Activated CD8-positive, alpha-beta memory T cell treated with anti-CD3 and anti-CD28 coated beads, Interleukin-2, amount 50 U/mL, for 4 hours (primary cell): ENCODE data around the gene KANK4.
"Not testable (repeated sequence)": the region's sequence is repeated elsewhere in the genome, so short reads cannot be mapped to it uniquely, and the experiment has no call there.

ENCODE experiments used
- DNase-seq: peaks from one replicate; pipeline ENCODE4 v3.0.0-alpha.2; 2020

KANK4 gene

DNA sequence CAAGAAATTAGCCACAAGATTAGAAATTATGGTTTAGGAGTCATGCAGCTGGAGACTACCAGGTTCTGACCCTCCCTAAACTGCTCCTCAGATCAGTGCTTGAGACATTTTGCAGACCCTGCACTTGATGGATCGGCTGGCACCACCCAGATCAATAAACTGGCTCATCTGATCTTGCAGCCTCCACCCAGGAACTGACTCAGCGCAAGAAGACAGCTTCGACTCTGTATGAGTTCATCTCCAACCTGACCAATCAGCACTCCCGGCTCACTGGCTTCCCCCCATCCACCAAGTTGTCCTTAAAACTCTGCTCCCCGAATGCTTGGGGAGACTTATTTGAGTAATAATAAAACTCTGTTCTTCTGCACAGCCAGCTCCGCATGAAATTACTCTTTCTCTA lies 84.5 kb downstream of the KANK4 start:
- no peak for DNase-seq

GRCh38 chr1:62233926-62234450 lies 85.2 kb downstream of the KANK4 start:
- no peak for DNase-seq

DNA sequence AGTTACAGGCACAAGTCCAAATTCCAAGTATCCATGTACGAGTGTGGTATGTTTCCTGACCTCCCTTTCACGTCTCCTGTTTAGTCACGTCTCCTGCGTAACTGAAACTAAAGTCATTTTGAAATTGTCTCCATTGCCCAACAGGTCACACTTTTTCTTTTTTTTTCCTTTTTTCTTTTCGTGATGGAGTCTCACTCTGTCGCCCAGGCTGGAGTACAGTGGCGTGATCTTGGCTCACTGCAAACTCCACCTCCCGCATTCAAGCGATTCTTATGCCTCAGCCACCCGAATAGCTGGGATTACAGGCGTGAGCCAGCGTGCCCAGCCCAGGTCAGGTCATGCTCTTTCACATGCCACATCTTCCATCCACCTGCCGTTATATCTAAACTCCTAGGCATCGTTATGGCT lies 86.4 kb downstream of the KANK4 start:
- DNase-seq: no peak

DNA sequence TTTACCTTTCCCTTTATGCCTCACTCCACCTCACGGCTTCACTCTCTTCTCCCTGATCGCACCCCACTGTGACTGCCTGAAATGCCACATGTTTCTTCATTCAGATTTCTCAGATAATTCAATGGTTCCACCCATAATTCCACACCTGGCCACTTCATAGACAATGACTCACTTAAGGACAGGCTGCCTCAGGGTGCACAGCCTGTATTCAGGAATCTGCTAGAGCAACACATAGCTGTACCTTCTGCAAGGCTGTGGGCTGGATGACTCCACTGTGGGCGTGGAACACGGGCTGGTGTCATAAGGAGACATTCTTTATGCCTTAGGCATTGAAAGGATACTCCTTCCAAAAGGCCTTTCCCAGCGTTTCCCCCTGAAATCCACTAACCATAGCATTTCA lies 88.5 kb downstream of the KANK4 start:
- no peak for DNase-seq

GRCh38 chr1:62229932-62230331 lies 89.3 kb downstream of the KANK4 start:
- no peak for DNase-seq

- no peak for DNase-seq
Observed at GRCh38 chr1:62229468-62229867, 89.8 kb downstream of the KANK4 start.

GRCh38 chr1:62228883-62229187 lies 90.4 kb downstream of the KANK4 start:
- DNase-seq: no peak

DNA sequence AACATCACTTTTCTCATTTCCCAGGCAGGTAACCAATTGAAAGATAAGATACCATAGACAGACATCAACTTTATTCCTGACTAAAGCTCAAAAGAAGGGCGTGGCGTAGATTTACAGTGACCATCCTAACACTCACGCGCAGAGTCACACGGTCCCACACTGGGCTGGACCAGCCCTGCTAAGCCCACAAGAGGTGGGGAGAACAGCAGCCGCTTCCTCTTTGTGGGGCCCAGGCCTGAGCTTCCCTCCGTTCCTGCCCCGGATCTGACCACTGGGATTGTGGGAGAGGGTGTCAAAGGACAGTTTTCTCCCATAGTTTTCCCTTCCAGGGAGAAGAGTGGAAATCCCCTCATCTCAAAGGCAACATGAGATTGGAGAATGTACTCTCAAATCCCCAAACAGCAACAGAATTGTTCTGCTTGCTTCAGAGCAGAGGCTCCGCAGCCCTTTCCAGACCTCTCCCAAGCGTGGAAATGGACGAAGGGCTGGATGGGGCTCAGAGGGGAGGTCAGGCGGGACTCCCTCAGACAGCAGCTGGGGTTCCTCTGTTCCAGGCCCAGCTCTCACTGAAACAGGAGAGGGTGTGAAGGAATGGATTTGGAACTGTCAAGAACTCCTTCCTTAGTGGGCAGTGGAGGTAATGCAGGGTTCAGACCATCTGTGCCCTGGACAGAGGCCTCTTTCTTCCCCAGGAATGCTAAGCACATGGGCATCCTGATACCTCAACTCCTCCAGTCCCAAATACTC lies 90.9 kb downstream of the KANK4 start:
- no peak for DNase-seq

- DNase-seq: no peak
Observed at GRCh38 chr1:62227496-62227895, 91.7 kb downstream of the KANK4 start.

DNA sequence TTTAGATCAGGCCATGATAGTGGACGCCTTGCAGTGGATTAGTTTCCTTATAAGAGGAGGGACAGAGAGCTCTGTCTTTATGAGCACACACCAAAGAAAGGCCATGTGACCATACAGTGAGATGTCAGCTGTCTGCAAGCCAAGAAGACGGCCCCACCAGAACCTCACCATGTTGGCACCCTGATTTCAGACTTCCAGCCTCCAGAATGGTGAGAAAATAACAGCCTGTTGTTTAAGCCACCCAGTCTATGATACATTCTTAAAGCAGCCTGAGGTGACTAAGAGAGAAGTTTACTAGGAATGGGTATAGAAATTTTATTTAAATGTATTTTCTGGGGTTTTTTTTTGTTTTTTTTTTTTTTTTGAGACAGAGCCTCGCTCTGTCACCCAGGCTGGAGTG lies 95.1 kb downstream of the KANK4 start:
- DNase-seq: no peak

DNA sequence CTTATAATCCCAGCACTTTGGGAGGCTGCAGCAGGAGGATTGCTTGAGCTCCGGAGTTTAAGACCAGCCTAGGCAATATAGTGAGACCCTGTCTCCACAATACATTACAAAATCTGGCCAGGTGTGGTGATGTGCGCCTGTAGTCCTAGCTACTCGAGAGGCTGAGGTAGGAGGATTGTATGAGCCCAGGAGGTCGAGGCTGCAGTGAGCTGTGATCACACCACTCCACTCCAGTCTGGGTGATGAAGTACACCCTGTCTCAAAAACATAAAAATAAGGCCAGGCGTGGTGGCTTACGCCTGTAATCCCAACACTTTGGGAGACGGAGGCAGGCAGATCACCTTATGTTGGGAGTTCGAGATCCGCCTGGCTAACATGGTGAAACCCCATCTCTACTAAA lies 96.9 kb downstream of the KANK4 start:
- no peak for DNase-seq

DNA sequence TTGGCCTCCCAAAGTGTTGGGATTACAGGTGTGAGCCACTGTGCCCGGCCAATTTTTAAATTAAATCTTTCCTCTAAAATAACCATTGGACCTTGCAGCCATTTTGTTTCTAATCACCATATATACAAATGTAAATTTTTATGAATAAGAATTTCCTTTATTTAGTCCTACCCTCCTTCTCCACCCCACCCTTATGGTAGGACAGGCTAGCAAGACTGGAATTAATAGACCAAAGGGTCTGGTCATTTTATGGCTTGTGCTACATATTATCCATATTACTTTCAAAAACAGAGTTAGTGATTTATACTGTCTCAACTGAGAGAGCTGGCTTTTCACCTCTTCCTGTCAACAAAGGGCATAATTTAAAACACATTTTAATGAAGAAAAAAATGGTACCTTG lies 98.1 kb downstream of the KANK4 start:
- no peak for DNase-seq

GRCh38 chr1:62220456-62220855 lies 98.8 kb downstream of the KANK4 start:
- not testable (repeated sequence) for DNase-seq

DNA sequence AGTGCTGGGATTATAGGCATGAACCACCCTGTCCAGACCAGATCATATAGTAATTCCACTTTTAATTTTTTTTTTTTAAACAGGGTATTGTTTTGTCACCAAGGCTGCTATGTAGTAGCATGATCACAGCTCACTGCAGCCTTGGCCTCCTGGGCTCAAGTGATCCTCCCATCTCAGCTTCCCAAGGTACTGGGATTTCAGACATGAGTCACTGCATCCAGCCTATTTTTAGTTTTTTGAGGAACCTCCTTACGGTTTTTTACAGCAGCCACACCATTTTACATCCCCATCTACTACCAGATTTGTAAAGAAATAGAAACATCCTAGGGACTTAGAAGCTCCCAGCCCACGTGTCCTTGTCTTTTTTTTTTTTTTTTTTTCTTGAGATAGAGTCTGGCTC lies 100.6 kb downstream of the KANK4 start:
- DNase-seq: no peak

DNA sequence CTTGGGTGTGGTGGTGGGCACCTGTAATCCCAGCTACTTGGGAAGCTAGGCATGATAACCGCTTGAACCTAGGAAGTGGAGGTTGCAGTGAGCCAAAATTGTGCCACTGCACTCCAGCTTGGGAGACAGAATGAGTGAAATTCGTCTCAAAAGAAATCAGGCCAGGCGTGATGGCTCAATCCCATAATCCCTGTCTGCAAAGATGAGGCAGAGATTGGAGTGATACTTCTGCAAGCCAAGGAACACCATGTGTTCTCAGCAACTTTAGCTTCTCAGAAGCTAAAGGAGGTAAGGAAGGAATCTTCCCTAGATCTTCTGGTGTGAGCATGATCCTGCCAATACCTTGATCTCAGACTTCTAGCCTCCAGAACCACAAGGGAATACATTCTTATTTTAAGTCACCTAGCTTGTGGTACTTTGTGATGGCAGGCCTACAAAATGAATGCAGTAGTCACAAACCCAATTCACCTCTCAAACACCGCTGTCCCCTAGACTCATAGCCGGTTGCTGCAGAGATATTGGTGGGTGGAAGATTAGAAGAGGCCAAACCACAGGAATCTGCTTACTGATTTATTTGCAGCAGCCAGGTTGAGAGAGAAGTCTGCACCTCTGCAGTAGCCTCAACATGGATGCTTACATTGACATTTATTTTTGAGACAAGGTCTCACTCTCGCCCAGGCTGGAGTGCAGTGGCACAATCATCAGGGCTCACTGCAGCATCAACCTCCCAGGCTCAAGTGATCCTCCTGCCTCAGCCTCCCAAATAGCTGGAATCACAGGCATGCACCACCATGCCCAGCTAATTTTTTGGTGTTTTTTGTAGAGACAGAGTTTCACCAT lies 105.9 kb downstream of the KANK4 start:
- DNase-seq: no peak

DNA sequence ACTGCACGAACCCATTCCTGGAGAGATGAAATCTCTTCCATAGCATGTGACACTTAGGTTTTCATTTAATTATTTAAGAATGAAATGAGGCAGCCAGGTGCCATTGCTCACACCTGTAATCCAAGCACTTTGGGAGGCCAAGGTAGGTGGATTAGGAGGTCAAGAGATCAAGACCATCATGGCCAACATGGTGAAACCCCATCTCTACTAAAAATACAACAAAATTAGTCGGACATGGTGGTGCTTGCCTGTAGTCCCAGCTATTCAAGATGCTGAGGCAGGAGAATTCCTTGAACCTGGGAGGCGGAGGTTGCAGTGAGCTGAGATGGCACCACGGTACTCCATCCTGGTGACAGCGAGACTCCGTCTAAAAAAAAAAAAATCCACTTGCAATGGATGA lies 106.8 kb downstream of the KANK4 start:
- DNase-seq: no peak

DNA sequence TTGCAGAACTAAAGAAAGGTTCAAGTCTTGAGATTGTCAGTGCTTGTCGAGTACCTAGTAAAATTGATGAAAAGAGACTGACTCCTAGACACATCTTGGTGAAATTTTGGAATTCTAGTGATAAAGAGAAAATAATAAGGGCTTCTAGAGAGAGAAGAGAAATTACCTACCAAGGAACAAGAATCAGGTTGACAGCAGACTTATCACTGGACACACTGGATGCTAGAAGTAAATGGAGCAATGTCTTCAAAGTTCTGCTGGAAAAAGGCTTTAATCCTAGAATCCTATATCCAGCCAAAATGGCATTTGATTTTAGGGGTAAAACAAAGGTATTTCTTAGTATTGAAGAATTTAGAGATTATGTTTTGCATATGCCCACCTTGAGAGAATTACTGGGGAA lies 108.3 kb downstream of the KANK4 start:
- no peak for DNase-seq

DNA sequence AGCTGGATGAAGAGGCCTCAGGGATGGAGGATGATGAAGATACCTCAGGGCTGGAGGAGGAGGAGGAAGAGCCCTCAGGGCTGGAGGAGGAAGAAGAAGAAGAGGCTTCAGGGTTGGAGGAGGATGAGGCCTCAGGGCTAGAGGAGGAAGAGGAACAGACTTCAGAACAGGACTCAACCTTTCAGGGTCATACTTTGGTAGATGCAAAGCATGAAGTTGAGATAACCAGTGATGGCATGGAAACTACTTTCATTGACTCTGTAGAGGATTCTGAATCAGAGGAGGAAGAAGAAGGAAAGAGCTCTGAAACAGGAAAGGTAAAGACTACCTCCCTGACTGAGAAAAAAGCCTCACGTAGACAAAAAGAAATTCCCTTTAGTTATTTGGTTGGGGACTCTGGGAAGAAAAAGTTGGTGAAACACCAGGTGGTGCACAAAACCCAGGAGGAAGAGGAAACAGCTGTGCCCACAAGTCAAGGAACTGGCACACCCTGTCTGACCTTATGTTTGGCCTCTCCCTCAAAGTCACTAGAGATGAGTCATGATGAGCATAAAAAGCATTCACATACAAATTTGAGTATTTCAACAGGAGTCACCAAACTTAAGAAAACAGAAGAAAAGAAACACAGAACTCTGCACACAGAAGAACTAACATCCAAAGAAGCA lies 109.2 kb downstream of the KANK4 start:
- DNase-seq: no peak

GRCh38 chr1:62208970-62209369 lies 110.3 kb downstream of the KANK4 start:
- DNase-seq: no peak

DNA sequence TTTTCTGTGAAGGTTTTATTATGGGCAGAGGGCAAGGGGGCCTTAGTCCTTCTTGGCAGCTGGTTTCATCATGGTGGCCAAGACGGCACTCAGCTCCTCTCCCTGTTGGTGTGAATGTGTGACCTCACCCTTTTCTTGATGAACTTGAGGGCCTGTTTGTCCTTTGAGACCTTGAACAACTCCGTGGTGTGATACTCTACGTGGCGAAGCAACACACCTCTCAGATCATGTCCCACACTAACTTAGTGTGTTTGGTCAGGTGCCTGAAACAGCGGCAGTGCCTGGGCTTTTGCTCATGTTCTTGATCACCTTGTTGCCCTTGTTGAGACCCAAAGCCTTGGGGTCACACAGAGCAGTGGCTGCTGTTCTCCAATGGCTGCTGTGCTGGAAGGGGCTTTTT lies 111.1 kb downstream of the KANK4 start:
- DNase-seq: no peak

GRCh38 chr1:62207187-62207586 lies 112.0 kb downstream of the KANK4 start:
- DNase-seq: no peak

- DNase-seq: no peak
Observed at GRCh38 chr1:62198781-62199125, 120.5 kb downstream of the KANK4 start.

GRCh38 chr1:62198069-62198780 lies 121.0 kb downstream of the KANK4 start:
- DNase-seq: no peak
